CD4-positive, alpha-beta memory T cell (primary cell): ENCODE results near the gene IL1RAP. TPM values are rescaled to one million over a fixed set of nuclear protein-coding genes. Genes with fewer than 3 reads are reported as not detected.

Experiments
- CTCF ChIA-PET: fragments of 350-600 bp; sonication (Branson Sonifier 250); formaldehyde crosslinking; loops from one replicate; lab custom pipeline; 2021; ENCODE audit warnings: inconsistent platforms; ENCODE audit not compliant: partially characterized antibody; lab: Charles Lee
- POLR2A ChIA-PET: fragments of 350-600 bp; sonication (Branson Sonifier 250); formaldehyde crosslinking; loops from one replicate; lab custom pipeline; 2021; ENCODE audit not compliant: partially characterized antibody; lab: Charles Lee
- DNase-seq, 5 donors: peaks; one replicate each; pipeline versions ENCODE4 v3.0.0 to v3.0.0-alpha.2; 2020 to 2022; ENCODE audit warnings: mixed read lengths in 1 of 5
- H3K27ac ChIP-seq: one replicate; pipeline ENCODE4 v1.7.0; 2013; ENCODE audit warnings: low read depth, low read length
- H3K27me3 ChIP-seq: 2 replicates; pipeline ENCODE4 v1.7.0; 2013; ENCODE audit warnings: mild to moderate bottlenecking, low read length, moderate library complexity; ENCODE audit not compliant: insufficient read depth
- H3K36me3 ChIP-seq: 2 replicates; pipeline ENCODE4 v1.7.0; 2013; ENCODE audit warnings: mild to moderate bottlenecking, low read length, moderate library complexity; ENCODE audit not compliant: insufficient read depth
- H3K4me1 ChIP-seq: 2 replicates; pipeline ENCODE4 v1.7.0; 2013; ENCODE audit warnings: mild to moderate bottlenecking, low read length, moderate library complexity; ENCODE audit not compliant: insufficient read depth
- H3K4me3 ChIP-seq, 2 donors: one replicate each; pipeline ENCODE4 v1.7.0; 2013; ENCODE audit warnings: low read length in 2 of 2, mild to moderate bottlenecking in 1 of 2
- H3K9me3 ChIP-seq, 2 donors: one replicate each; pipeline ENCODE4 v1.7.0; 2013; ENCODE audit warnings: low read length in 2 of 2, control low read depth in 1 of 2; ENCODE audit not compliant: control insufficient read depth in 1 of 2
- H3K27ac Mint-ChIP-seq, 7 donors: one replicate each; pipeline ENCODE4 v1.8.0; 2020 to 2021; ENCODE audit warnings: mixed read lengths in 7 of 7, mild to moderate bottlenecking in 6 of 7, inconsistent platforms in 3 of 7, moderate library complexity in 3 of 7
- H3K27me3 Mint-ChIP-seq, 2 donors: one replicate each; pipeline ENCODE4 v1.8.0; 2020 to 2021; ENCODE audit warnings: mixed read lengths in 2 of 2
- H3K36me3 Mint-ChIP-seq, 2 donors: one replicate each; pipeline ENCODE4 v1.8.0; 2020 to 2021; ENCODE audit warnings: mixed read lengths in 2 of 2, inconsistent platforms in 1 of 2, mild to moderate bottlenecking in 1 of 2
- H3K4me1 Mint-ChIP-seq, 4 donors: one replicate each; pipeline ENCODE4 v1.8.0; 2020 to 2021; ENCODE audit warnings: mixed read lengths in 4 of 4, mild to moderate bottlenecking in 1 of 4
- H3K4me3 Mint-ChIP-seq, 8 donors: one replicate each; pipeline ENCODE4 v1.8.0; 2020 to 2021; ENCODE audit warnings: mixed read lengths in 8 of 8, mild to moderate bottlenecking in 7 of 8, moderate library complexity in 6 of 8, inconsistent platforms in 3 of 8
- H3K9me3 Mint-ChIP-seq, 8 donors: one replicate each; pipeline ENCODE4 v1.8.0; 2020 to 2021; ENCODE audit warnings: mixed read lengths in 8 of 8, mild to moderate bottlenecking in 5 of 8, inconsistent platforms in 3 of 8, moderate library complexity in 1 of 8
- intact Hi-C: fragments of 100-400 bp; cut with micrococcal nuclease; formaldehyde crosslinking; loops from one replicate; pipeline ENCODE4 v1.15.1; 2023
- polyA plus RNA-seq, 2 donors: library from polyadenylated mRNA; unstranded; fragments of 300-500 nt; fragmentation: Illumina TruSeq; gene quantifications; one replicate each; pipeline ENCODE4 v1.2.3, GENCODE V29; 2021
- total RNA-seq, 2 experiments: library from RNA; stranded (reverse); gene quantifications; one replicate each; pipeline ENCODE4 v1.2.3, GENCODE V29; 2021

Gene IL1RAP
- total and polyA plus RNA-seq, 4 experiments from 2014 or later = 4.1 to 14.6 (median 8.2) TPM

- H3K36me3 Mint-ChIP-seq = peaks cover 8 to 16% of the 10 kb centered on the region in 2 donors
- H3K27me3 ChIP-seq = no peaks in the 10 kb centered on the region
- H3K36me3 ChIP-seq = no peaks in the 10 kb centered on the region
- intact Hi-C loops = no loop called here
- peaks cover 0 to 9% (median 5%) of the 10 kb centered on the region in 4 donors for H3K4me1 Mint-ChIP-seq
- no peak overlapping the region for H3K4me3 Mint-ChIP-seq
- H3K4me1 ChIP-seq = no peaks in the 10 kb centered on the region
- H3K9me3 Mint-ChIP-seq = peaks cover 0 to 2% (median 0%) of the 10 kb centered on the region in 8 donors
- DNase-seq = no peak
- POLR2A ChIA-PET = no interaction called here
- no peak overlapping the region for H3K27ac Mint-ChIP-seq
- no peak overlapping the region for H3K4me3 ChIP-seq
- H3K9me3 ChIP-seq = no peaks in the 10 kb centered on the region
- no peak overlapping the region for H3K27ac ChIP-seq
- CTCF ChIA-PET = no interaction called here
- no peaks in the 10 kb centered on the region for H3K27me3 Mint-ChIP-seq
These were observed 81.9 kb downstream of the IL1RAP start for GRCh38 chr3:190595807-190596206.

- ChIA-PET POLR2A (no interaction called here), CTCF (no interaction called here)
These were observed 82.7 kb downstream of the IL1RAP start for GRCh38 chr3:190596349-190597285.

GRCh38 chr3:190597291-190597690, 83.4 kb downstream of the IL1RAP start:
- H3K9me3 Mint-ChIP-seq = peaks cover 0 to 2% (median 0%) of the 10 kb centered on the region in 8 donors
- peaks cover 0 to 9% (median 5%) of the 10 kb centered on the region in 4 donors for H3K4me1 Mint-ChIP-seq
- no peak overlapping the region for H3K4me3 ChIP-seq
- no peaks in the 10 kb centered on the region for H3K27me3 ChIP-seq
- H3K36me3 Mint-ChIP-seq = peaks cover 8 to 18% of the 10 kb centered on the region in 2 donors
- no peak for DNase-seq
- H3K27ac Mint-ChIP-seq = no peak overlapping the region
- H3K4me3 Mint-ChIP-seq = no peak overlapping the region
- CTCF ChIA-PET = no interaction called here
- no peaks in the 10 kb centered on the region for H3K27me3 Mint-ChIP-seq
- H3K27ac ChIP-seq = no peak overlapping the region
- no peaks in the 10 kb centered on the region for H3K9me3 ChIP-seq
- no peaks in the 10 kb centered on the region for H3K36me3 ChIP-seq
- H3K4me1 ChIP-seq = no peaks in the 10 kb centered on the region
- POLR2A ChIA-PET = no interaction called here
- intact Hi-C loops = no loop called here

More at GRCh38 chr3:190596349-190597285, 82.7 kb downstream of the IL1RAP start:
- H3K4me1 Mint-ChIP-seq = peaks cover 0 to 9% (median 5%) of the 10 kb centered on the region in 4 donors
- Histone ChIP-seq H3K4me3 (no peak overlapping the region), H3K4me1 (no peaks in the 10 kb centered on the region), H3K27me3 (no peaks in the 10 kb centered on the region), H3K27ac (no peak overlapping the region), H3K9me3 (no peaks in the 10 kb centered on the region), H3K36me3 (no peaks in the 10 kb centered on the region)
- no peaks in the 10 kb centered on the region for H3K27me3 Mint-ChIP-seq
- intact Hi-C loops = no loop called here
- peaks cover 8 to 15% of the 10 kb centered on the region in 2 donors for H3K36me3 Mint-ChIP-seq
- peaks cover 0 to 2% (median 0%) of the 10 kb centered on the region in 8 donors for H3K9me3 Mint-ChIP-seq
- H3K27ac Mint-ChIP-seq = no peak overlapping the region
- no peak overlapping the region for H3K4me3 Mint-ChIP-seq
- no peak for DNase-seq

- Mint-ChIP-seq H3K36me3 (peaks cover 35 to 36% of the 10 kb centered on the region in 2 donors), H3K4me3 (no peak overlapping the region), H3K27ac (no peak overlapping the region), H3K9me3 (peaks cover 0 to 4% (median 0%) of the 10 kb centered on the region in 8 donors), H3K4me1 (peaks cover 0 to 11% (median 4%) of the 10 kb centered on the region in 4 donors), H3K27me3 (no peaks in the 10 kb centered on the region)
- DNase-seq = no peak
- no peak overlapping the region for H3K27ac ChIP-seq
- H3K4me1 ChIP-seq = no peaks in the 10 kb centered on the region
- H3K36me3 ChIP-seq = no peaks in the 10 kb centered on the region
- intact Hi-C loops = no loop called here
- no peaks in the 10 kb centered on the region for H3K27me3 ChIP-seq
- H3K9me3 ChIP-seq = no peaks in the 10 kb centered on the region
- no peak overlapping the region for H3K4me3 ChIP-seq
- ChIA-PET POLR2A (no interaction called here), CTCF (no interaction called here)
These were observed 87.7 kb downstream of the IL1RAP start for GRCh38 chr3:190601622-190602021.

- no peaks in the 10 kb centered on the region for H3K36me3 ChIP-seq
- H3K9me3 ChIP-seq = no peaks in the 10 kb centered on the region
- ChIA-PET POLR2A (no interaction called here), CTCF (no interaction called here)
- no peaks in the 10 kb centered on the region for H3K27me3 Mint-ChIP-seq
- DNase-seq = no peak
- intact Hi-C loops = no loop called here
- no peak overlapping the region for H3K4me3 ChIP-seq
- H3K4me1 Mint-ChIP-seq = peaks cover 0 to 5% (median 1%) of the 10 kb centered on the region in 4 donors
- no peaks in the 10 kb centered on the region for H3K4me1 ChIP-seq
- no peak overlapping the region for H3K27ac ChIP-seq
- peaks cover 55 to 66% of the 10 kb centered on the region in 2 donors for H3K36me3 Mint-ChIP-seq
- H3K27me3 ChIP-seq = no peaks in the 10 kb centered on the region
- H3K27ac Mint-ChIP-seq = no peak overlapping the region
- H3K9me3 Mint-ChIP-seq = peaks cover 0 to 4% (median under 1%) of the 10 kb centered on the region in 8 donors
- peak overlapping the region in 1 of 8 donors; percentile 1 for H3K4me3 Mint-ChIP-seq
These were observed 91.5 kb downstream of the IL1RAP start for GRCh38 chr3:190605385-190605784.

- no peak for DNase-seq
- Mint-ChIP-seq H3K4me3 (no peak overlapping the region), H3K27me3 (no peaks in the 10 kb centered on the region), H3K4me1 (peaks cover 0 to 5% (median 1%) of the 10 kb centered on the region in 4 donors), H3K36me3 (peaks cover 54 to 67% of the 10 kb centered on the region in 2 donors), H3K9me3 (peaks cover 0 to 4% (median under 1%) of the 10 kb centered on the region in 8 donors), H3K27ac (no peak overlapping the region)
- Histone ChIP-seq H3K27me3 (no peaks in the 10 kb centered on the region), H3K9me3 (no peaks in the 10 kb centered on the region), H3K4me1 (no peaks in the 10 kb centered on the region), H3K27ac (no peak overlapping the region), H3K4me3 (no peak overlapping the region), H3K36me3 (no peaks in the 10 kb centered on the region)
- CTCF ChIA-PET = no interaction called here
- intact Hi-C loops = no loop called here
- POLR2A ChIA-PET = interaction anchor here (1.1 kb wide), 1 partner anchor 11 kb away, joined by 3 read pairs; no protein-coding TSS in a partner anchor
These were observed 92.7 kb downstream of the IL1RAP start for GRCh38 chr3:190606596-190606995.

GRCh38 chr3:190607021-190607420, 93.1 kb downstream of the IL1RAP start:
- H3K4me1 ChIP-seq = no peaks in the 10 kb centered on the region
- H3K27me3 ChIP-seq = no peaks in the 10 kb centered on the region
- H3K36me3 Mint-ChIP-seq = peaks cover 54 to 66% of the 10 kb centered on the region in 2 donors
- no peak overlapping the region for H3K4me3 Mint-ChIP-seq
- no peaks in the 10 kb centered on the region for H3K36me3 ChIP-seq
- ChIA-PET POLR2A (interaction anchor here (1.1 kb wide), 1 partner anchor 11 kb away, joined by 3 read pairs; no protein-coding TSS in a partner anchor), CTCF (no interaction called here)
- no peak overlapping the region for H3K4me3 ChIP-seq
- H3K27me3 Mint-ChIP-seq = no peaks in the 10 kb centered on the region
- peaks cover 0 to 4% (median under 1%) of the 10 kb centered on the region in 8 donors for H3K9me3 Mint-ChIP-seq
- H3K27ac Mint-ChIP-seq = no peak overlapping the region
- DNase-seq = no peak
- peaks cover 0 to 5% (median 1%) of the 10 kb centered on the region in 4 donors for H3K4me1 Mint-ChIP-seq
- H3K27ac ChIP-seq = no peak overlapping the region
- no peaks in the 10 kb centered on the region for H3K9me3 ChIP-seq
- intact Hi-C loops = no loop called here
